Upper lobe of right lung (tissue), 1 donor: ENCODE results near the gene CDH23. TPM values are rescaled to one million over a fixed set of nuclear protein-coding genes. Genes with fewer than 3 reads are reported as not detected.

ENCODE experiments used
- ATAC-seq: fragments of 200-7000 bp; cut with Tn5 transposase; one replicate; pipeline ENCODE4 v1.9.1; 2020; ENCODE audit warnings: mild to moderate bottlenecking, moderate library complexity
- DNase-seq: peaks from one replicate; pipeline ENCODE4 v3.0.0-alpha.2; 2020
- H3K27ac ChIP-seq: fragments of 200-600 bp; one replicate; pipeline ENCODE4 v1.8.0; 2022
- H3K27me3 ChIP-seq: fragments of 200-600 bp; one replicate; pipeline ENCODE4 v1.8.0; 2022; ENCODE audit warnings: mild to moderate bottlenecking
- H3K36me3 ChIP-seq: fragments of 200-600 bp; one replicate; pipeline ENCODE4 v1.8.0; 2022
- H3K4me1 ChIP-seq: fragments of 200-600 bp; one replicate; pipeline ENCODE4 v1.8.0; 2022
- H3K4me3 ChIP-seq: fragments of 200-600 bp; one replicate; pipeline ENCODE4 v1.8.0; 2022; ENCODE audit warnings: mild to moderate bottlenecking
- H3K9me3 ChIP-seq: fragments of 200-600 bp; one replicate; pipeline ENCODE4 v1.8.0; 2022
- intact Hi-C: fragments of 100-400 bp; cut with DNase I; formaldehyde crosslinking; loops from one replicate; pipeline ENCODE4 v1.11.0; 2022
- total RNA-seq: library from RNA; stranded (reverse); fragmentation: NEBNext Ultra II Directional; extraction: Animal tissue kit (Norgen Biotek cat#: 25700); gene quantifications from one replicate; pipeline ENCODE4 v1.2.1, GENCODE V29; 2021
- TF ChIP-seq, protein P1 (sequence below): fragments of 200-600 bp; IDR thresholded peaks from one replicate; pipeline ENCODE4 v1.8.0; 2022; ENCODE audit warnings: antibody characterized with exemption
- donor health status: DM: no; HTN: yes; CAD: no; lungs with severe emphysema.

Gene CDH23
- total RNA-seq, 1 donor from 2014 or later: 10.9 TPM

- ATAC-seq (no peak), DNase-seq (no peak)
- no peaks in the 10 kb centered on the region for H3K9me3 ChIP-seq
- H3K27me3 ChIP-seq: peaks cover 5% of the 10 kb centered on the region
- H3K27ac ChIP-seq: no peak overlapping the region
- intact Hi-C loops: no loop called here
- no peaks in the 10 kb centered on the region for H3K36me3 ChIP-seq
- H3K4me1 ChIP-seq: no peaks in the 10 kb centered on the region
- TF ChIP-seq, protein P1, sequence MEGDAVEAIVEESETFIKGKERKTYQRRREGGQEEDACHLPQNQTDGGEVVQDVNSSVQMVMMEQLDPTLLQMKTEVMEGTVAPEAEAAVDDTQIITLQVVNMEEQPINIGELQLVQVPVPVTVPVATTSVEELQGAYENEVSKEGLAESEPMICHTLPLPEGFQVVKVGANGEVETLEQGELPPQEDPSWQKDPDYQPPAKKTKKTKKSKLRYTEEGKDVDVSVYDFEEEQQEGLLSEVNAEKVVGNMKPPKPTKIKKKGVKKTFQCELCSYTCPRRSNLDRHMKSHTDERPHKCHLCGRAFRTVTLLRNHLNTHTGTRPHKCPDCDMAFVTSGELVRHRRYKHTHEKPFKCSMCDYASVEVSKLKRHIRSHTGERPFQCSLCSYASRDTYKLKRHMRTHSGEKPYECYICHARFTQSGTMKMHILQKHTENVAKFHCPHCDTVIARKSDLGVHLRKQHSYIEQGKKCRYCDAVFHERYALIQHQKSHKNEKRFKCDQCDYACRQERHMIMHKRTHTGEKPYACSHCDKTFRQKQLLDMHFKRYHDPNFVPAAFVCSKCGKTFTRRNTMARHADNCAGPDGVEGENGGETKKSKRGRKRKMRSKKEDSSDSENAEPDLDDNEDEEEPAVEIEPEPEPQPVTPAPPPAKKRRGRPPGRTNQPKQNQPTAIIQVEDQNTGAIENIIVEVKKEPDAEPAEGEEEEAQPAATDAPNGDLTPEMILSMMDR: no peak
- no peak overlapping the region for H3K4me3 ChIP-seq
Measured at GRCh38 chr10:71528371-71529206, 131.9 kb downstream of the CDH23 start.

DNA sequence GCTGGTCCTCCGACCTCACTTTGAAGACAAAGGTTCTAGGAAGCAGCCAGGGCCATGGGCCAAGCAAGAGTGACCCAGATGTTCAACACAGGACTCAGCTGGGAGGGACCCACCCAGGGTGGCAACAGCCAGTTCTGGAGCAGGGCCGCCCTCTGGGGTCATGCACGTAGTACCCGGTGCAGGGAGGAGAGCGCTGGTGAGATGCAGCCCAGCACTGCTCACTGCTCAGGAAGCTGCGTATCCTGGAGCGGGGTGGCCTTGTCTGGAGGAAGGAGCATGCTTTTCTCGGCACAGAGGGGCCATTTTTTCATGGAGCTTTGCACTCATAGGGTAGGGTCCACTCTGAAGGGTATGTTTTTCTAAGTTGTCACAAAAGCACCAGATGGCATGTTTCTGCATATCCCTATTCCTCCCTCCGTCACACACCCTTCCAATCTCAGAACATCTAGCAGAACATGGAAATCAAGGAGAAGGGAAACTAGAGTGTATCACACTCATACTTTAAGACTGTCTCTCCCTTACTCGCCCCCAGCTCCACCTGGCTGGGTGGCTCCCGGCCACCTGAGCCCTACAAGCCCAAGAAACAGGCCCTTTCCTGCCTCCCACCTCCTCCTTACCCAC, 132.6 kb downstream of the CDH23 start:
- DNase-seq (no peak), ATAC-seq (no peak)
- H3K27ac ChIP-seq: no peak overlapping the region
- peaks cover under 1% of the 10 kb centered on the region for H3K27me3 ChIP-seq
- H3K4me3 ChIP-seq: no peak overlapping the region
- H3K4me1 ChIP-seq: no peaks in the 10 kb centered on the region
- no peaks in the 10 kb centered on the region for H3K36me3 ChIP-seq
- TF ChIP-seq, protein P1: no peak
- no peaks in the 10 kb centered on the region for H3K9me3 ChIP-seq
- intact Hi-C loops: no loop called here

DNA sequence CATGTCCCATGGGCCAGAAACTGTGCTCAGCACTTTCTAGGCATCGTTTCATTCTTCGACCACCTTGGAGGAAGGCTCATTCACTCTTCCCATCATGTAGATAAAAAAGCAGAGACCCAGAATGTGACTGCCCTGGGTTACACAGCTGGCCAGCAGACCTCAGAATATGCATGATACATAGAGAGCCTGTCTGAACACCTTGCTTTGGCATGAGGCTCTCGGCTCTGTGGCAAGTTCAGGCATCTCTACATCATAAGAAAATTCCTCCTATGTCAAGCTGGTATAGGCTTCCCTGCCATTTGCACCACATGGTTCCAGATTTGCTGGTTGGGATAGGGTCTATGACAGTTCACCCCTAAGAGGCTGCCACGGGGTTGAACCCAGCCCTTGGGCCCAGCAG, 134.1 kb downstream of the CDH23 start:
- intact Hi-C loops: no loop called here
- no peaks in the 10 kb centered on the region for H3K4me1 ChIP-seq
- ATAC-seq (no peak), DNase-seq (no peak)
- TF ChIP-seq, protein P1: no peak
- no peak overlapping the region for H3K4me3 ChIP-seq
- H3K27me3 ChIP-seq: no peaks in the 10 kb centered on the region
- H3K36me3 ChIP-seq: no peaks in the 10 kb centered on the region
- H3K27ac ChIP-seq: no peak overlapping the region
- no peaks in the 10 kb centered on the region for H3K9me3 ChIP-seq

DNA sequence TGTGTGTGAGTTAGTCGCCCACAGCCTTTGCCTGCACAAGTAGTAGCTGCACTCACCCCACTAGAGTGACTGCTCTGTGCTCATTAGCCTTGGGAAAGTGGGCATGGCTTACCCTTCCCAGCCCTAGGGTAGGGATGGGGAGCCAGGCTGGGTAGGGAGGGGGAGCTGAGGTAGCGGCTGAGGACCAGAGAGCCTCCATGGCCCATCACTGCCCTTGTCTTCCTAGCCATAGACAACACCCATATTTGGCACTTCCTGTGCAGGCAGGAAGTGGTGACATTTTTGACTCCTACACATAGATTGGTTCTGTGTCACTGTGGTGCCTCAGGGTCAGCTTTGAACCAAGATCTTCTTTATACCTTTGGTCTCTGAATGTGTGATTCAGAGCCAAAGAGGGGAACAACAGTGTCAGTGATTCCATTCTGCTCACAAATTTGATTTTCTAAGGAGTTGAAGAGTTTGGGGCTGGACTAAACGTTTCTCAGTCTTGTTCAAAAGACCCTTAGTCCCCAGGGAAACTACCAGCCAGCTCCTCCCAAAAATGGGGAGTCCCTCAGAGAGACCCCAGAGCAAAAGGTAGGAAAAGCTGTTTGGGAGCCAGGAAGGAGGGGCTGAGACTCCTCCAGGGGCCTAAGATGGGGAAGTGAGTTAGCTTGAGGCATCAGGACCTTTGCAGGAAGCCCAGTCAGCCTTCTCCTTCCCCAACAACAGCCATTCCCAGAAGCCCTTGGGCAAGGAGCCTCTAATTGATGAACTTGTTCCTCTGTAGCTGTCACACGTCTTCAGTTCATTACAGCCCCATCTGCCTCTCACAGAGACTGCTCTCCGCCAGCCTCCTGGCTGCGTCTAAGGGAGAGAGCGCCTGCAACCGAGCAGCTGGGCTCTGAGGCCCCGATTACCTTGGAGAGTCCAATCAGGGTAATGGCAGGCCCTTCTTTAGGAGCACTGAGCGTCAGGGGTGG, 135.0 kb downstream of the CDH23 start:
- Histone ChIP-seq H3K9me3 (no peaks in the 10 kb centered on the region), H3K4me1 (no peaks in the 10 kb centered on the region), H3K4me3 (no peak overlapping the region), H3K27me3 (no peaks in the 10 kb centered on the region), H3K27ac (no peak overlapping the region), H3K36me3 (no peaks in the 10 kb centered on the region)
- intact Hi-C loops: no loop called here
- DNase-seq (no peak), ATAC-seq (no peak)
- TF ChIP-seq, protein P1: no peak

GRCh38 chr10:71532878-71533277, 136.2 kb downstream of the CDH23 start:
- no peaks in the 10 kb centered on the region for H3K4me1 ChIP-seq
- no peaks in the 10 kb centered on the region for H3K36me3 ChIP-seq
- no peak overlapping the region for H3K4me3 ChIP-seq
- H3K9me3 ChIP-seq: no peaks in the 10 kb centered on the region
- intact Hi-C loops: no loop called here
- TF ChIP-seq, protein P1: no peak
- no peak overlapping the region for H3K27ac ChIP-seq
- DNase-seq (no peak), ATAC-seq (no peak)
- no peaks in the 10 kb centered on the region for H3K27me3 ChIP-seq
